Amniotic epithelial cell (primary cell): ENCODE measurements around the gene LYAR.

Experiments
- DNase-seq: peaks from one replicate; pipeline ENCODE4 v3.0.0-alpha.2; 2010; ENCODE audit warnings: low read depth

Gene LYAR

GRCh38 chr4:4289941-4290850 lies at the start of gene LYAR, which contains the start of gene ZBTB49:
Gene LYAR, minus strand, starts transcription at chr4:4290154. Its CDS starts 6,412 bp downstream, at chr4:4283742.
Gene ZBTB49, plus strand, starts transcription at chr4:4290251. Its CDS starts 9,695 bp downstream, at chr4:4299946.
- peak; percentile 84 for DNase-seq

- DNase-seq, result peak; percentile 99
Measured at GRCh38 chr4:4339504-4340085, 49.6 kb upstream of the LYAR start.

- DNase-seq, result peak; percentile 42
Measured at GRCh38 chr4:4338210-4339001, 48.5 kb upstream of the LYAR start.

GRCh38 chr4:4334798-4335520 lies 45.0 kb upstream of the LYAR start:
- peak; percentile 51 for DNase-seq

- DNase-seq, result peak; percentile 95
Measured at GRCh38 chr4:4333265-4333706, 43.3 kb upstream of the LYAR start.

- DNase-seq, result no peak
Measured at GRCh38 chr4:4332529-4332928, 42.6 kb upstream of the LYAR start.

GRCh38 chr4:4330794-4331193 lies 40.8 kb upstream of the LYAR start:
- DNase-seq, result no peak

GRCh38 chr4:4329496-4329895 lies 39.5 kb upstream of the LYAR start:
- no peak for DNase-seq

- DNase-seq, result no peak
Measured at GRCh38 chr4:4328840-4329239, 38.9 kb upstream of the LYAR start.

- DNase-seq, result no peak
Measured at GRCh38 chr4:4328206-4328605, 38.3 kb upstream of the LYAR start.

- DNase-seq, result no peak
Measured at GRCh38 chr4:4327652-4328121, 37.7 kb upstream of the LYAR start.

- no peak for DNase-seq
Measured at GRCh38 chr4:4326166-4326565, 36.2 kb upstream of the LYAR start.

GRCh38 chr4:4325321-4325720 lies 35.4 kb upstream of the LYAR start:
- no peak for DNase-seq

- DNase-seq, result peak; percentile 76
Measured at GRCh38 chr4:4323705-4324534, 34.0 kb upstream of the LYAR start.

- DNase-seq, result no peak
Measured at GRCh38 chr4:4321951-4322688, 32.2 kb upstream of the LYAR start.

- DNase-seq, result no peak
Measured at GRCh38 chr4:4320951-4321714, 31.2 kb upstream of the LYAR start.

- DNase-seq, result no peak
Measured at GRCh38 chr4:4320528-4320927, 30.6 kb upstream of the LYAR start.

GRCh38 chr4:4317496-4318232 lies 27.7 kb upstream of the LYAR start:
- DNase-seq, result no peak

- DNase-seq, result no peak
Measured at GRCh38 chr4:4316150-4316495, 26.2 kb upstream of the LYAR start.
